DND-41 (cell line): ENCODE results near the gene PSMC2.

ENCODE experiments used
- ATAC-seq: fragments of 200-7000 bp; cut with Tn5 transposase; 3 replicates; pipeline ENCODE4 v1.9.1; 2021; ENCODE audit warnings: low read depth; ENCODE audit not compliant: insufficient read depth
- DNase-seq: peaks from one replicate; pipeline ENCODE4 v3.0.0-alpha.2; 2020
- H2AFZ ChIP-seq: 2 replicates; pipeline ENCODE4 v1.6.0; 2012; ENCODE audit warnings: low read depth, low read length
- H3K27ac ChIP-seq: 2 replicates; pipeline ENCODE4 v1.5.1; 2012; ENCODE audit warnings: low read length, inconsistent platforms
- H3K27me3 ChIP-seq: fragments of 200-600 bp; sonication (generic); 2 replicates; pipeline ENCODE4 v1.6.0; 2012; ENCODE audit warnings: low read length, mild to moderate bottlenecking, inconsistent platforms; ENCODE audit not compliant: insufficient read depth, poor library complexity
- H3K36me3 ChIP-seq: 2 replicates; pipeline ENCODE4 v1.5.1; 2012; ENCODE audit warnings: low read length, inconsistent platforms; ENCODE audit not compliant: insufficient read depth
- H3K4me1 ChIP-seq: 2 replicates; pipeline ENCODE4 v1.5.1; 2012; ENCODE audit warnings: mild to moderate bottlenecking, low read length; ENCODE audit not compliant: insufficient read depth
- H3K4me2 ChIP-seq: 2 replicates; pipeline ENCODE4 v1.6.0; 2012; ENCODE audit warnings: mild to moderate bottlenecking, moderate library complexity, low read length, inconsistent platforms; ENCODE audit not compliant: insufficient read depth
- H3K4me3 ChIP-seq, 2 experiments: fragments of 200-600 bp in 1 of 2; shearing (Covaris generic) in 1 of 2; 2 replicates each; pipeline ENCODE4 v1.5.1; 2012 to 2016; ENCODE audit warnings: inconsistent platforms in 2 of 2, low read length in 2 of 2, mild to moderate bottlenecking in 2 of 2, low read depth in 1 of 2, moderate library complexity in 1 of 2
- H3K79me2 ChIP-seq: 2 replicates; pipeline ENCODE4 v1.6.0; 2012; ENCODE audit warnings: low read length, inconsistent platforms; ENCODE audit not compliant: insufficient read depth
- H3K9ac ChIP-seq: 2 replicates; pipeline ENCODE4 v1.6.0; 2012; ENCODE audit warnings: low read depth, mild to moderate bottlenecking, inconsistent platforms, low read length, moderate library complexity
- H3K9me3 ChIP-seq: 2 replicates; pipeline ENCODE4 v1.5.1; 2012; ENCODE audit warnings: low read length, moderate library complexity, mild to moderate bottlenecking, inconsistent platforms; ENCODE audit not compliant: insufficient read depth, severe bottlenecking
- H4K20me1 ChIP-seq: 2 replicates; pipeline ENCODE4 v1.6.0; 2012; ENCODE audit warnings: low read length; ENCODE audit not compliant: insufficient read depth
- EZH2 ChIP-seq: IDR thresholded peaks from 3 replicates; pipeline ENCODE4 v1.6.1; 2012; ENCODE audit warnings: borderline replicate concordance, low read depth, mild to moderate bottlenecking, moderate library complexity, low read length, inconsistent platforms; ENCODE audit not compliant: severe bottlenecking
- TF ChIP-seq, protein P1 (sequence below): IDR thresholded peaks from 2 replicates; pipeline ENCODE4 v1.5.1; 2012; ENCODE audit warnings: borderline replicate concordance, low read length, moderate library complexity, mild to moderate bottlenecking; ENCODE audit not compliant: poor library complexity, severe bottlenecking; ENCODE audit errors: extremely low read depth

The PSMC2 gene

DNA sequence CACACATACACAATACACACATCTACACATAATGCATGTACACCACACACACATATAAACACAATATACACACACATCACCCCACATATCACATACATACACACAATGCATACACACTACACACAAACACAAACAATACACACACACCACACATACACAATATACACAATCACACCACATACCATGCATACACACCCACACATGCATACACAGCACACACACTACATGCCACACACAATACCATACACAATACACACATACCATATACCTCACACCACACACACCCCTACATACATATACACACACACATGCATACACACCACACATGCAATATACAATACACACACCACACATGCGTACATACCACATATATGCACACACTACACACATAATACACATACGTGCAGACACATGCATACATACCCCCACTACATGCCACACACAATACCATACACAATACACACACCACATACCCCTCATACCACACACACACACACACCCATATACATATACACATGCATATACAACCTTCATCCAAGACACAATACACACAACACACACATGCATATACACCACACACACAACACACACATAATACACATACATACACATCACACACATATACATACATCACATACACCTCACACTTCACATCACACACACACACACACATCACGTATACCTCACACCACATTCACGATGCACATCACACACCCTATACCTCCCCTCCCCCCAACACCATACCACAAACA, 34.0 kb downstream of the PSMC2 start:
- no peaks in the 10 kb centered on the region for H3K79me2 ChIP-seq
- H2AFZ ChIP-seq = no peak overlapping the region
- no peaks in the 10 kb centered on the region for H3K4me1 ChIP-seq
- H3K4me3 ChIP-seq = no peak overlapping the region
- H3K9ac ChIP-seq = no peak overlapping the region
- H4K20me1 ChIP-seq = no peaks in the 10 kb centered on the region
- H3K27me3 ChIP-seq = peaks cover 12% of the 10 kb centered on the region
- no peak overlapping the region for H3K4me2 ChIP-seq
- no peaks in the 10 kb centered on the region for H3K36me3 ChIP-seq
- no peaks in the 10 kb centered on the region for H3K9me3 ChIP-seq
- DNase-seq = no peak
- H3K27ac ChIP-seq = no peak overlapping the region
- ATAC-seq = no peak
- TF ChIP-seq, protein P1, sequence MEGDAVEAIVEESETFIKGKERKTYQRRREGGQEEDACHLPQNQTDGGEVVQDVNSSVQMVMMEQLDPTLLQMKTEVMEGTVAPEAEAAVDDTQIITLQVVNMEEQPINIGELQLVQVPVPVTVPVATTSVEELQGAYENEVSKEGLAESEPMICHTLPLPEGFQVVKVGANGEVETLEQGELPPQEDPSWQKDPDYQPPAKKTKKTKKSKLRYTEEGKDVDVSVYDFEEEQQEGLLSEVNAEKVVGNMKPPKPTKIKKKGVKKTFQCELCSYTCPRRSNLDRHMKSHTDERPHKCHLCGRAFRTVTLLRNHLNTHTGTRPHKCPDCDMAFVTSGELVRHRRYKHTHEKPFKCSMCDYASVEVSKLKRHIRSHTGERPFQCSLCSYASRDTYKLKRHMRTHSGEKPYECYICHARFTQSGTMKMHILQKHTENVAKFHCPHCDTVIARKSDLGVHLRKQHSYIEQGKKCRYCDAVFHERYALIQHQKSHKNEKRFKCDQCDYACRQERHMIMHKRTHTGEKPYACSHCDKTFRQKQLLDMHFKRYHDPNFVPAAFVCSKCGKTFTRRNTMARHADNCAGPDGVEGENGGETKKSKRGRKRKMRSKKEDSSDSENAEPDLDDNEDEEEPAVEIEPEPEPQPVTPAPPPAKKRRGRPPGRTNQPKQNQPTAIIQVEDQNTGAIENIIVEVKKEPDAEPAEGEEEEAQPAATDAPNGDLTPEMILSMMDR = no peak
- no peak for TF ChIP-seq EZH2

DNA sequence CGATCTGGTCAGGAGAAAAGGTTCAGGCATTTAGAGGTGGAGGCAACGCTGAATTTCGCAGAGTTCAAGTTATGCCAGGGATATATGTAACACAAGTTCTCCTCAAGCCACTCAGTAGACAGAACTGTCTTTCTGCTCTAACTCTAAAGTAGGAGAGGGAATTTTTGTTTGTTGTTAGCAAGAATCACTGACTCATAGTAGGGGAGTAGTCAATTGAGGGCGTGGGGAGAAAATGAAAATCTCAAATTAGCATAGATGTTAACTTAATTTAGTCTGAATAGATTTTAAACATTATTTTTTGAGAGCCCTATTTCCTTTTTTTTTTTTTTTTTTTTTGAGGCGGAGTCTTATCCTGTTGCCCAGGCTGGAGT, 34.6 kb downstream of the PSMC2 start:
- no peak overlapping the region for H3K4me2 ChIP-seq
- H3K9ac ChIP-seq = no peak overlapping the region
- peaks cover 12% of the 10 kb centered on the region for H3K27me3 ChIP-seq
- TF ChIP-seq, protein P1 = no peak
- TF ChIP-seq EZH2 = no peak
- no peaks in the 10 kb centered on the region for H3K36me3 ChIP-seq
- H3K9me3 ChIP-seq = no peaks in the 10 kb centered on the region
- no peak overlapping the region for H3K27ac ChIP-seq
- H3K4me1 ChIP-seq = no peaks in the 10 kb centered on the region
- no peak for DNase-seq
- no peak for ATAC-seq
- no peak overlapping the region for H3K4me3 ChIP-seq
- no peak overlapping the region for H2AFZ ChIP-seq
- H3K79me2 ChIP-seq = no peaks in the 10 kb centered on the region
- no peaks in the 10 kb centered on the region for H4K20me1 ChIP-seq

DNA sequence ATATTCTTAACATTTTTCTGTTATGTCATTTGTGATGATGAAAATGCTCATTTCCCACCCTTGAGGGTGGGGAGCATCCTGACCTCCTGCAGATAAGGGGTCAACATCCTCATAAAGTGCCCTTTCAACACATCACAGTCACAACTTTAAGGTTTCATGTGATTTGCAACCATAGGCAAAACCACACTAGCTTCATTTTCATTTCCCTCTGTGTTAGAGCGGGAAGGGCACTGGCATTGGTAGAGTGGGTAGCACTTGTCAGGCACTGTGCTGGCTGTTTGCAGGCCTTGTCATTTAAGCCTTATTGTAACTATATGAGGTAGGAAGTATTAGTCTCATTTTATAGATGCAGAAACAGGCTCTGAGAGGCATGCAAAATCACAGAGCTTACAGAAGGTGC, 39.8 kb downstream of the PSMC2 start:
- no peaks in the 10 kb centered on the region for H3K4me1 ChIP-seq
- ATAC-seq = no peak
- H3K4me2 ChIP-seq = no peak overlapping the region
- TF ChIP-seq EZH2 = no peak
- TF ChIP-seq, protein P1 = no peak
- no peak overlapping the region for H3K4me3 ChIP-seq
- no peak overlapping the region for H2AFZ ChIP-seq
- H3K36me3 ChIP-seq = no peaks in the 10 kb centered on the region
- no peaks in the 10 kb centered on the region for H3K79me2 ChIP-seq
- H3K9ac ChIP-seq = no peak overlapping the region
- no peaks in the 10 kb centered on the region for H4K20me1 ChIP-seq
- DNase-seq = no peak
- no peak overlapping the region for H3K27ac ChIP-seq
- peaks cover 10% of the 10 kb centered on the region for H3K27me3 ChIP-seq
- no peaks in the 10 kb centered on the region for H3K9me3 ChIP-seq
